A673 (cell line): ENCODE measurements around the gene EPHA4. TPM values are rescaled to one million over a fixed set of nuclear protein-coding genes. Genes with fewer than 3 reads are reported as not detected.

Experiments used
- BruUV-seq: library from RNA; stranded (reverse); fragments of 400-500 nt; replicated peaks from 2 replicates; lab custom pipeline; 2021; lab: Mats Ljungman, UMichigan
- CTCF ChIA-PET: fragments of 300-600 bp; sonication (Branson Sonifier 250); formaldehyde crosslinking; loops from one replicate; lab custom pipeline; 2022; ENCODE audit warnings: antibody characterized with exemption; lab: Charles Lee
- POLR2A ChIA-PET: fragments of 300-600 bp; sonication (Branson Sonifier 250); formaldehyde crosslinking; loops from one replicate; lab custom pipeline; 2022; ENCODE audit warnings: antibody characterized with exemption; ENCODE audit not compliant: low non-redundant PET; lab: Charles Lee
- DNase-seq: peaks from one replicate; pipeline ENCODE4 v3.0.0-alpha.2; 2015; ENCODE audit warnings: low spot score
- H3K27ac ChIP-seq: fragments of 200-600 bp; sonication (generic); 2 replicates; pipeline ENCODE4 v1.5.1; 2016; ENCODE audit warnings: mixed run types, low read depth, mild to moderate bottlenecking, mixed read lengths, antibody characterized with exemption, low read length; ENCODE audit not compliant: poor library complexity, severe bottlenecking
- H3K27me3 ChIP-seq: fragments of 200-600 bp; sonication (generic); replicated peaks from 2 replicates; pipeline ENCODE4 v1.6.1; 2017; ENCODE audit warnings: mixed run types, low read depth, mild to moderate bottlenecking, mixed read lengths, antibody characterized with exemption, low read length; ENCODE audit not compliant: insufficient read depth, poor library complexity
- H3K36me3 ChIP-seq: fragments of 200-600 bp; sonication (generic); 2 replicates; pipeline ENCODE4 v1.6.1; 2016; ENCODE audit warnings: mixed run types, mild to moderate bottlenecking, mixed read lengths, antibody characterized with exemption, low read length; ENCODE audit not compliant: insufficient read depth, poor library complexity, severe bottlenecking
- H3K4me1 ChIP-seq: fragments of 200-600 bp; sonication (generic); 2 replicates; pipeline ENCODE4 v1.6.1; 2017; ENCODE audit warnings: mixed run types, mild to moderate bottlenecking, mixed read lengths, antibody characterized with exemption, low read length; ENCODE audit not compliant: insufficient read depth, poor library complexity, severe bottlenecking
- H3K4me3 ChIP-seq: fragments of 200-600 bp; sonication (generic); 2 replicates; pipeline ENCODE4 v1.5.1; 2016; ENCODE audit warnings: low read depth, mixed run types, mild to moderate bottlenecking, mixed read lengths, low read length; ENCODE audit not compliant: poor library complexity, severe bottlenecking
- H3K9me3 ChIP-seq: fragments of 200-600 bp; sonication (generic); 2 replicates; pipeline ENCODE4 v1.6.1; 2016; ENCODE audit warnings: mixed run types, low read depth, mild to moderate bottlenecking, mixed read lengths, antibody characterized with exemption, low read length; ENCODE audit not compliant: poor library complexity, severe bottlenecking
- EZH2 ChIP-seq: fragments of 200-600 bp; sonication (generic); IDR thresholded peaks from 2 replicates; pipeline ENCODE4 v1.6.1; 2017; ENCODE audit warnings: borderline replicate concordance, low read depth, mild to moderate bottlenecking, mixed read lengths, antibody characterized with exemption, low read length; ENCODE audit not compliant: poor library complexity, severe bottlenecking
- intact Hi-C: fragments of 100-400 bp; cut with micrococcal nuclease; formaldehyde crosslinking; loops from one replicate; pipeline ENCODE4 v1.10.0; 2022; ENCODE audit not compliant: unreplicated experiment
- total RNA-seq: library from RNA; stranded (reverse); gene quantifications from 2 replicates; pipeline ENCODE4 v1.2.3, GENCODE V29; 2021
- TF ChIP-seq, protein P1 (sequence below): fragments of 300-800, 200-600 bp; sonication (generic); conservative IDR thresholded peaks from 2 replicates; pipeline ENCODE4 v1.5.1; 2017; ENCODE audit warnings: low read depth, mild to moderate bottlenecking, antibody characterized with exemption, low read length, moderate library complexity, mixed read lengths

The EPHA4 gene
- total RNA-seq, 1 experiment from 2014 or later = 39.5 TPM

- H3K27me3 ChIP-seq = no peaks in the 10 kb centered on the region
- DNase-seq = no peak
- intact Hi-C loops = no loop called here
- no TSS peak for BruUV-seq
- TF ChIP-seq EZH2 = no peak
- TF ChIP-seq, protein P1, sequence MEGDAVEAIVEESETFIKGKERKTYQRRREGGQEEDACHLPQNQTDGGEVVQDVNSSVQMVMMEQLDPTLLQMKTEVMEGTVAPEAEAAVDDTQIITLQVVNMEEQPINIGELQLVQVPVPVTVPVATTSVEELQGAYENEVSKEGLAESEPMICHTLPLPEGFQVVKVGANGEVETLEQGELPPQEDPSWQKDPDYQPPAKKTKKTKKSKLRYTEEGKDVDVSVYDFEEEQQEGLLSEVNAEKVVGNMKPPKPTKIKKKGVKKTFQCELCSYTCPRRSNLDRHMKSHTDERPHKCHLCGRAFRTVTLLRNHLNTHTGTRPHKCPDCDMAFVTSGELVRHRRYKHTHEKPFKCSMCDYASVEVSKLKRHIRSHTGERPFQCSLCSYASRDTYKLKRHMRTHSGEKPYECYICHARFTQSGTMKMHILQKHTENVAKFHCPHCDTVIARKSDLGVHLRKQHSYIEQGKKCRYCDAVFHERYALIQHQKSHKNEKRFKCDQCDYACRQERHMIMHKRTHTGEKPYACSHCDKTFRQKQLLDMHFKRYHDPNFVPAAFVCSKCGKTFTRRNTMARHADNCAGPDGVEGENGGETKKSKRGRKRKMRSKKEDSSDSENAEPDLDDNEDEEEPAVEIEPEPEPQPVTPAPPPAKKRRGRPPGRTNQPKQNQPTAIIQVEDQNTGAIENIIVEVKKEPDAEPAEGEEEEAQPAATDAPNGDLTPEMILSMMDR = no peak
- no peaks in the 10 kb centered on the region for H3K9me3 ChIP-seq
- H3K4me3 ChIP-seq = no peak overlapping the region
- ChIA-PET POLR2A (no interaction called here), CTCF (no interaction called here)
- no peaks in the 10 kb centered on the region for H3K36me3 ChIP-seq
- no peak overlapping the region for H3K27ac ChIP-seq
- no peaks in the 10 kb centered on the region for H3K4me1 ChIP-seq
These were observed 9.9 kb upstream of the EPHA4 start for GRCh38 chr2:221581986-221582385.

DNA sequence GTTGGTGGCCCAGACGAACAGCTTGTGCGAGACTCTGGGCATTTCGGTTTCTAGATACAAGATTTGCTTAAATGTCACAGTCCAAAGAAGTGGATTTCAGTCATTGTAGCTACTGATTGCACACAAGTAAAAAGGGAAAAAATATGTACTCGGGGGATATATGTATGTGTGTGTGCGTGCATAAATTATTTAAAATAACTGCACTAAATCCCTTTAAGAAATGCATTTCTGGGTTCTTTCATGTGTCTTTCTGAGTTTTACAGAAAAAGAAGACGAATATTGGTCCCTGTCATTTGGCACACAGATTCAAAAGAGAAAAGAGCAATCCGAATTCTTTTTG is 2.1 kb upstream of the EPHA4 start:
- intact Hi-C loops = loop anchor here (1.0 to 10.0 kb wide), 3 partner anchors 395 to 1577 kb away; no protein-coding TSS in a partner anchor
- Histone ChIP-seq H3K36me3 (no peaks in the 10 kb centered on the region), H3K9me3 (no peaks in the 10 kb centered on the region), H3K4me3 (peak overlapping the region; percentile 84), H3K27ac (peak overlapping the region; percentile 85), H3K4me1 (peaks cover 13% of the 10 kb centered on the region), H3K27me3 (peaks cover 4% of the 10 kb centered on the region)
- CTCF ChIA-PET = interaction anchor here (1.0 kb wide), 1 partner anchor 1577 kb away, joined by 3 read pairs; no protein-coding TSS in a partner anchor
- POLR2A ChIA-PET = no interaction called here
- BruUV-seq = no TSS peak
- DNase-seq = no peak
- TF ChIP-seq, protein P1 = no peak
- no peak for TF ChIP-seq EZH2

DNA sequence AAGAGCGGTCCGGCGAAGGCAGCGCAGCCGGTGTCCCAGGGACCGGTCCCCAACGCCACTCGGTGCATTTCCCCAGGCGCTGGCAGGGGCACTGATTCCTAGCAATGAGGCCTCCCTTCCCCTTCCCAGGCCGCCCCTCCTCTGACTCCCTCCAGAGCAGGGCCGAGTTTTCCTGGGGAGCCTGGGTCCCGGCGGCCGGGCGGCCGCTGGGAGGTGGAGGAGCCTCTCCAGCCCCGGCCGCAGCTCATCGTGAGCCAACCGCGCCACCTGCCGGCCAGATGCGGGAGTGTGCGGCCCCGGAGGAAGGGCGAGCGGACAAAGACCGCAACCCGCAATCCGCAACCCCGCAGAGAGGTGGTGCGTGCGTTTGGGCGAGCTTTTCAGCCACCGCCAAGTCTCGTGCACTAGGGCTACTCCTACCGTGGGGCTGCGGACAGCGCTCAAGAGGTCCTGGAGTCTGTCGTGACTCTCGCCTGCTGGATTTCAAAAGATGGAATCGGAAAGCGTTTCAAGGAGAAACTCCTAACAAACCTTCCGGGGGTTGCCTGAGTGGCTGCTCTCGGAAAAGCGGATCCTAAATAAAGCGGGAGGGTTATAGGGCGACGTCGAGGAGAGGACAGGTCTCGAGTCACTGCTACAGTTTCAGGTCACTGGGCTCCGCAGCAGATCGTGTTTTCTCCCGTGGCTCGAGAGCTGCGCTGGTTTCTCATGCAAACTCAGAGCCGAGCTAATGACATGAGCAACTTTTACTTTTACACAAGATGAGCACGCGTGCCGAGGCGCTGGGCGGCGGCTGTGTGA is 1.5 kb upstream of the EPHA4 start:
- Histone ChIP-seq H3K4me3 (peak overlapping the region; percentile 84), H3K9me3 (no peaks in the 10 kb centered on the region), H3K4me1 (peaks cover 18% of the 10 kb centered on the region), H3K27me3 (peaks cover 4% of the 10 kb centered on the region), H3K27ac (peak overlapping the region; percentile 85), H3K36me3 (no peaks in the 10 kb centered on the region)
- ChIA-PET POLR2A (interaction anchor here (0.6 kb wide), 1 partner anchor 789 kb away, joined by 3 read pairs; no protein-coding TSS in a partner anchor), CTCF (interaction anchor here (0.6 to 1.0 kb wide), 3 partner anchors 506 to 1577 kb away, joined by 3 to 7 read pairs (median 4); no protein-coding TSS in a partner anchor)
- peak; percentile 91 for DNase-seq
- BruUV-seq = TSS peak; percentile 57
- intact Hi-C loops = loop anchor here (1.0 to 10.0 kb wide), 6 partner anchors 396 to 1837 kb away; no protein-coding TSS in a partner anchor
- TF ChIP-seq, protein P1 = peak; percentile 98
- TF ChIP-seq EZH2 = no peak
